Keratinocyte (primary cell): ENCODE data around the gene SRP68. TPM values are rescaled to one million over a fixed set of nuclear protein-coding genes. Genes with fewer than 3 reads are reported as not detected.

Experiments used
- DNase-seq: peaks from one replicate; pipeline ENCODE4 v3.0.0-alpha.2; 2011; ENCODE audit warnings: low read depth, missing footprints, low spot score
- FAIRE-seq: peaks from 2 replicates; lab custom pipeline; 2011; peaks lifted over from hg19 to GRCh38; lab: Jason Lieb, UNC
- H2AFZ ChIP-seq: 2 replicates; pipeline ENCODE4 v1.6.0; 2012; ENCODE audit warnings: low read length, control low read depth, inconsistent platforms; ENCODE audit not compliant: control insufficient read depth
- H3K27ac ChIP-seq: 2 replicates; pipeline ENCODE4 v1.5.1; 2011; ENCODE audit warnings: low read length; ENCODE audit not compliant: control insufficient read depth, insufficient read depth
- H3K27me3 ChIP-seq: 3 replicates; pipeline ENCODE4 v1.6.0; 2011; ENCODE audit warnings: low read length; ENCODE audit not compliant: control insufficient read depth, insufficient read depth; ENCODE audit errors: extremely low read depth
- H3K36me3 ChIP-seq, 2 experiments: 2 replicates in 1 of 2; 3 replicates in 1 of 2; pipeline ENCODE4 v1.5.1; 2011; ENCODE audit warnings: low read length in 2 of 2, mild to moderate bottlenecking in 1 of 2; ENCODE audit not compliant: control insufficient read depth in 2 of 2, insufficient read depth in 2 of 2; ENCODE audit errors: extremely low read depth in 1 of 2
- H3K4me1 ChIP-seq: 3 replicates; pipeline ENCODE4 v1.5.1; 2011; ENCODE audit warnings: low read length; ENCODE audit not compliant: control insufficient read depth, insufficient read depth; ENCODE audit errors: extremely low read depth
- H3K4me2 ChIP-seq: 3 replicates; pipeline ENCODE4 v1.6.0; 2011; ENCODE audit warnings: low read depth, low read length; ENCODE audit not compliant: control insufficient read depth, insufficient read depth; ENCODE audit errors: extremely low read depth
- H3K4me3 ChIP-seq, 3 experiments: fragments of 200-600 bp in 1 of 3; sonication (generic) in 1 of 3; 2 replicates in 2 of 3; 3 replicates in 1 of 3; pipeline ENCODE4 v1.5.1; 2011 to 2016; ENCODE audit warnings: low read length in 3 of 3, mild to moderate bottlenecking in 3 of 3, control low read depth in 2 of 3, inconsistent platforms in 1 of 3, low read depth in 1 of 3, mixed read lengths in 1 of 3, mixed run types in 1 of 3, moderate library complexity in 1 of 3; ENCODE audit not compliant: control insufficient read depth in 2 of 3, insufficient read depth in 2 of 3; ENCODE audit errors: extremely low read depth in 1 of 3
- H3K79me2 ChIP-seq: 2 replicates; pipeline ENCODE4 v1.6.0; 2012; ENCODE audit warnings: low read length; ENCODE audit not compliant: control insufficient read depth, insufficient read depth
- H3K9ac ChIP-seq: 3 replicates; pipeline ENCODE4 v1.6.0; 2011; ENCODE audit warnings: low read length; ENCODE audit not compliant: control insufficient read depth, insufficient read depth; ENCODE audit errors: extremely low read depth
- H3K9me1 ChIP-seq: 3 replicates; pipeline ENCODE4 v1.6.0; 2011; ENCODE audit warnings: low read length; ENCODE audit not compliant: control insufficient read depth, insufficient read depth; ENCODE audit errors: extremely low read depth
- H3K9me3 ChIP-seq: 2 replicates; pipeline ENCODE4 v1.5.1; 2012; ENCODE audit warnings: low read depth, low read length; ENCODE audit not compliant: control insufficient read depth
- H4K20me1 ChIP-seq: 3 replicates; pipeline ENCODE4 v1.6.0; 2011; ENCODE audit warnings: low read length; ENCODE audit not compliant: control insufficient read depth, insufficient read depth; ENCODE audit errors: extremely low read depth
- CTCF ChIP-seq, 3 experiments: IDR thresholded peaks in 1 of 3; conservative IDR thresholded peaks in 1 of 3; optimal IDR thresholded peaks in 1 of 3; 2 replicates in 2 of 3; 3 replicates in 1 of 3; pipeline versions ENCODE3 to v1.5.1; 2011; ENCODE audit warnings: low read length in 3 of 3, mild to moderate bottlenecking in 3 of 3, moderate library complexity in 2 of 3, control low read depth in 1 of 3, inconsistent platforms in 1 of 3; ENCODE audit not compliant: insufficient read depth in 2 of 3; ENCODE audit errors: extremely low read depth in 1 of 3
- EZH2 ChIP-seq: IDR thresholded peaks from one replicate; pipeline ENCODE4 v1.6.1; 2012; ENCODE audit warnings: inconsistent platforms, mild to moderate bottlenecking, low read length, moderate library complexity
- dilution Hi-C: fragments of 300-500 bp; cut with MboI; formaldehyde crosslinking; loops from one replicate; pipeline ENCODE4 v1.7.0; 2020; ENCODE audit warnings: low sequenced_read_pairs; ENCODE audit not compliant: extremely low pct_ligation_motif_present
- polyA plus RNA-seq, 5 experiments: library from polyadenylated mRNA; depleted of rRNA in 3 of 5; stranded (reverse) in 3 of 5; stranded (forward) in 1 of 5; unstranded in 1 of 5; fragments of >200 nt; gene quantifications; 1 replicate in 1 of 5; 2 replicates in 3 of 5; 3 replicates in 1 of 5; pipeline versions ENCODE4 v1.2.1 to v1.2.3, GENCODE V29; 2011 to 2012; ENCODE audit warnings: missing spikeins in 2 of 5, low read depth in 1 of 5, low replicate concordance in 1 of 5

SRP68 gene
- polyA plus RNA-seq, 1 donor (not counting 4 experiments of a cell fraction or from before 2014, with no cell fraction given), result 81.3 TPM

- Histone ChIP-seq H4K20me1 (peaks cover 4% of the 10 kb centered on the region), H3K27ac (no peak overlapping the region), H3K4me2 (peak overlapping the region; percentile 83), H3K27me3 (no peaks in the 10 kb centered on the region), H3K9me1 (no peaks in the 10 kb centered on the region), H2AFZ (no peak overlapping the region), H3K36me3 (peaks cover 0 to 10% of the 10 kb centered on the region in 2 experiments), H3K79me2 (peaks cover 11% of the 10 kb centered on the region), H3K4me1 (peaks cover 21% of the 10 kb centered on the region), H3K9ac (peak overlapping the region; percentile 41), H3K9me3 (no peaks in the 10 kb centered on the region), H3K4me3 (peak overlapping the region; percentile 35 to 74 (median 42))
- TF ChIP-seq CTCF (optimal IDR thresholded peaks at IDR 0.05 in 1 of 3, IDR thresholded peaks at IDR 0.05 in 1 of 3, conservative IDR thresholded peaks at IDR 0.05 in 1 of 3; ENCODE audit: extremely low read depth in 1 of 3, insufficient read depth in 2 of 3, low read length in 3 of 3) (no peak), EZH2 (no peak)
- dilution Hi-C loops, result no loop called here
- peak; percentile 26 for FAIRE-seq
- DNase-seq, result no peak
Observed at GRCh38 chr17:76025294-76025693, 47.0 kb downstream of the SRP68 start.

GRCh38 chr17:76024353-76024752 lies 48.0 kb downstream of the SRP68 start:
- Histone ChIP-seq H3K27ac (no peak overlapping the region), H3K4me1 (peaks cover 21% of the 10 kb centered on the region), H3K9me3 (no peaks in the 10 kb centered on the region), H3K4me2 (no peak overlapping the region), H2AFZ (no peak overlapping the region), H3K9me1 (no peaks in the 10 kb centered on the region), H3K36me3 (peaks cover 5 to 13% of the 10 kb centered on the region in 2 experiments), H3K79me2 (peaks cover 11% of the 10 kb centered on the region), H4K20me1 (peaks cover 7% of the 10 kb centered on the region), H3K9ac (no peak overlapping the region), H3K27me3 (no peaks in the 10 kb centered on the region), H3K4me3 (no peak overlapping the region)
- FAIRE-seq (no peak), DNase-seq (no peak)
- dilution Hi-C loops, result no loop called here
- no peak for TF ChIP-seq EZH2
- no peak for TF ChIP-seq CTCF (optimal IDR thresholded peaks at IDR 0.05 in 1 of 3, IDR thresholded peaks at IDR 0.05 in 1 of 3, conservative IDR thresholded peaks at IDR 0.05 in 1 of 3; ENCODE audit: extremely low read depth in 1 of 3, insufficient read depth in 2 of 3, low read length in 3 of 3)
